A549 treated with AZD9567 at 1 μM for 4 hours (cell line): ENCODE measurements around the gene TTC32. TPM values are rescaled to one million over a fixed set of nuclear protein-coding genes. Genes with fewer than 3 reads are reported as not detected.

Experiments
- total RNA-seq: library from RNA; stranded (reverse); fragments of 200-300 nt; extraction: Qiagen RNA extraction; gene quantifications from 5 replicates; pipeline ENCODE4 v1.2.3, GENCODE V29; 2022; ENCODE audit not compliant: insufficient read depth

TTC32 gene
- total RNA-seq = 10.4 to 16.7 TPM (median 13.0 TPM) in 5 replicates

GRCh38 chr2:19901442-19902215 is at the start of gene TTC32:
Gene TTC32 (minus strand): TSS chr2:19901983. CDS start chr2:19901854, 129 bp downstream.

Other genes with a start within 250 kb of the TTC32 start
- 13.3 to 21.8 TPM (median 15.4 TPM) in 5 replicates for gene WDR35, start 88.1 kb upstream of the TTC32 start, total RNA-seq
- gene MATN3, start 110.7 kb upstream of the TTC32 start, total RNA-seq = 10.0 to 16.1 TPM (median 14.9 TPM) in 5 replicates
- 210 to 294 TPM (median 268 TPM) in 5 replicates for gene LAPTM4A, start 149.6 kb upstream of the TTC32 start, total RNA-seq